Measurements from ENCODE around the gene MYO1D.

Gene MYO1D

GRCh38 chr17:32568705-32569104 is 308.2 kb downstream of the MYO1D start:
- DNase-seq (ENCODE audit: low read depth) = no peak

- peak; percentile 27 for DNase-seq (ENCODE audit: low read depth)
Observed at GRCh38 chr17:32567511-32567910, 309.4 kb downstream of the MYO1D start.

GRCh38 chr17:32567086-32567485 is 309.8 kb downstream of the MYO1D start:
- no peak for DNase-seq (ENCODE audit: low read depth)

GRCh38 chr17:32566303-32566702 is 310.6 kb downstream of the MYO1D start:
- DNase-seq (ENCODE audit: low read depth) = no peak

- DNase-seq (ENCODE audit: low read depth) = no peak
Observed at GRCh38 chr17:32565401-32565800, 311.5 kb downstream of the MYO1D start.

GRCh38 chr17:32564325-32564724 is 312.6 kb downstream of the MYO1D start:
- DNase-seq (ENCODE audit: low read depth) = no peak

GRCh38 chr17:32563583-32563982 is 313.3 kb downstream of the MYO1D start:
- no peak for DNase-seq (ENCODE audit: low read depth)

GRCh38 chr17:32558997-32559650 is 317.8 kb downstream of the MYO1D start:
- DNase-seq (ENCODE audit: low read depth) = no peak

- DNase-seq (ENCODE audit: low read depth) = no peak
Observed at GRCh38 chr17:32558326-32558955, 318.5 kb downstream of the MYO1D start.

GRCh38 chr17:32555611-32556310 is 321.2 kb downstream of the MYO1D start:
- DNase-seq (ENCODE audit: low read depth) = no peak

- DNase-seq (ENCODE audit: low read depth) = no peak
Observed at GRCh38 chr17:32553168-32553567, 323.8 kb downstream of the MYO1D start.

GRCh38 chr17:32552280-32552679 is 324.6 kb downstream of the MYO1D start:
- DNase-seq (ENCODE audit: low read depth) = no peak

GRCh38 chr17:32551186-32551955 is 325.6 kb downstream of the MYO1D start:
- peak; percentile 74 for DNase-seq (ENCODE audit: low read depth)

GRCh38 chr17:32549559-32549958 is 327.4 kb downstream of the MYO1D start:
- DNase-seq (ENCODE audit: low read depth) = no peak

- peak; percentile 9 for DNase-seq (ENCODE audit: low read depth)
Observed at GRCh38 chr17:32546031-32546444, 330.9 kb downstream of the MYO1D start.

- no peak for DNase-seq (ENCODE audit: low read depth)
Observed at GRCh38 chr17:32542186-32542585, 334.7 kb downstream of the MYO1D start.

- DNase-seq (ENCODE audit: low read depth) = no peak
Observed at GRCh38 chr17:32541640-32542039, 335.3 kb downstream of the MYO1D start.

GRCh38 chr17:32536736-32537643 is 339.9 kb downstream of the MYO1D start:
- peak; percentile 78 for DNase-seq (ENCODE audit: low read depth)

GRCh38 chr17:32533296-32533695 is 343.6 kb downstream of the MYO1D start:
- DNase-seq (ENCODE audit: low read depth) = no peak

GRCh38 chr17:32529604-32530003 is 347.3 kb downstream of the MYO1D start:
- no peak for DNase-seq (ENCODE audit: low read depth)

GRCh38 chr17:32528825-32529224 is 348.1 kb downstream of the MYO1D start:
- DNase-seq (ENCODE audit: low read depth) = no peak
